Fibroblast of pulmonary artery (primary cell): ENCODE results near the gene WDHD1.
"Not testable (repeated sequence)": the region's sequence is repeated elsewhere in the genome, so short reads cannot be mapped to it uniquely, and the experiment has no call there.

Source experiments
- DNase-seq: peaks from one replicate; pipeline ENCODE4 v3.0.0-alpha.2; 2010; ENCODE audit warnings: low read depth
- H3K4me3 ChIP-seq: replicated peaks from 2 replicates; pipeline ENCODE4 v1.5.1; 2011; ENCODE audit warnings: low read depth, mild to moderate bottlenecking, control low read depth, low read length, moderate library complexity
- CTCF ChIP-seq: IDR thresholded peaks from 2 replicates; pipeline ENCODE4 v1.5.1; 2011; ENCODE audit warnings: mild to moderate bottlenecking, control low read depth, low read length, inconsistent platforms; ENCODE audit errors: missing control alignments

The WDHD1 gene

GRCh38 chr14:54909817-54910558, 116.9 kb downstream of the WDHD1 start:
- no peak overlapping the region for H3K4me3 ChIP-seq
- no peak for DNase-seq
- no peak for TF ChIP-seq CTCF

GRCh38 chr14:54908973-54909372, 117.9 kb downstream of the WDHD1 start:
- not testable (repeated sequence) for DNase-seq, H3K4me3 ChIP-seq

DNA sequence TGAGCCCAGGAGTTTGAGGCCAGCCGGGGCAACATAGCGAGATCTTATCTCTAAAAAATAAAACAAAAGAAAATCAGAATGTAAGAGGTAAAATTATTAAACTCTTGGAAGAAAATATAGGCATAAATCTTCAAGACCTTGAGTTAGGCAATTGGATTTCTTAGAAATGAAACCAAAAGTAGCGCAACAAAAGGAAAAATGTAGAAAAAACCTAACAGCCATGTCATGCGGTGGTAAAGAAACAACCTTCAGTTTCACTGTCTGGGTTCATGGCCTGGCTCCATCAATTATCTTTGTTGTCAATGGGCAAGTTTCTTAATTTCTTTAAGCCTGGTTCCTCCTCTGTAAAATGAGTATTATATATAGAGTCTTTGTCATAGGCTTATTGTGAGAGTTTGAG, 118.7 kb downstream of the WDHD1 start:
- no peak for DNase-seq

DNA sequence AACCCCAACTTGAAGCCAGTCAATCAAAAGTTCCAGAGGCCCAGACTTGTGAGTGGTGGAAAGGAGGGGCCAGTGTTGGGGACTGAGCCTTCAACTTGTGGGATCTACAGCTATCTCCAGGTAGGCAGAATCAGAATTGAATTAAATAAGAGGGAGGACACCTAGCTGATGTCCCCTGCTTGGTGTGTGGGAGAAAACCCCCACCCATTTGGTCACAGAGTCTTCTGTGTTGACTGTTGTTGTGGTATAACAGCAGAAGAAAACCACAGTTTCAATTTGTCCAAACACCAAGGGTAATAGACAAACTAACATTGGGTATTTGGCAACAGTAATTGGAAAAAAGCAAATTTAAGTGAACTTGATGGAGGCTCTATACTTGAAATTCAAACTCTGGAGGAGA, 120.8 kb downstream of the WDHD1 start:
- DNase-seq = no peak
- TF ChIP-seq CTCF = no peak
- H3K4me3 ChIP-seq = no peak overlapping the region

More for the DNA sequence above, 118.7 kb downstream of the WDHD1 start:
- no peak overlapping the region for H3K4me3 ChIP-seq
- TF ChIP-seq CTCF = no peak

DNA sequence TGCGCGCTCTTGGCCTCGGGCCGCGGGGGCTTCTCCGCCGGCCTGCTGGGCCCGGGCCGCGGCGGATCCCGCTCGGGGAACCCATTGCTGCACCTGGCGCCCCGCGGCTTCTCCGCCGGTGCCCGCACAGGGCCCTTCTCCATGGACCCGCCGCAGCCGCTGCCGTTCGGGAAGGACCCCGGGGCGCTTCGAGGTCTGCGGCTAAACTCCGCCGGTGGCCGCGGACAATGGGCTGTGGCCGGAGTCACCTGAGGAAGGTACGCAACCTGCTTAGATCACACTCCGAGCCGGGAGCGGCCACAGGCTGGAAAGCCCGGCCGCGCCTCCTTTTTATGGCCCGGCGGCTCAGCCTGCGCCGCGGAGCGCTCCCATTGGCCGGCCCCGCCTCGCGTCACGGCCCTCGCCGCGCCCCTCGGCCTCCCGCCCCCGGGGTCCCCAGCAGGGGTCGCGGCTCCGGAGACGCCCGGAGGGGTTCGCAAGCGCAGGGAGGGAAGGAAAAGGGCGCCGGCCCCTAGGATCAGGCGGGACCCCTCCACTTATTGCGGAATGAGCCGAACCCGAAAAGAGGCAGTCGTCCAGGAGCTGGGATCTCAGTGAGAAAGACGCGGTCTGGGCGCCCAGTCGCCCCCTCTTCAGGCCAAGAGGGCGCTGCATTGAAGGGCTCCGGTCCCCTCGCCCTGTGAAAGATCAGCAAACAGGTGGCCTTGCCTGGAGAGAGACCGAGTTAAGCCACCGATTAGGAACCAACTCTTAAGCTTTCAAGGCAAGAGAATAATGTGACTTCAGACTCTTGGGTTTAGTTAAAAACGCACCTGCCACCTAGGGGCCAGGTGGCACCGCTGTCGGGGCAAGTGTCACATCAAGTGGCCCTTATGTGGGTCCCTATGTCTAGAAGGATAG, 124.1 kb downstream of the WDHD1 start, which contains the start of gene GCH1:
GCH1 (minus strand) TSS at position 306 of the 900 bp plus-strand sequence; CDS start at position 143, 163 bp downstream.
- peak within 1 kb of the TSS; percentile 83 for H3K4me3 ChIP-seq
- DNase-seq = peak; percentile 54
- peak; percentile 26 for TF ChIP-seq CTCF

- no peak for TF ChIP-seq CTCF
- DNase-seq = peak; percentile 67
- peak overlapping the region; percentile 83 for H3K4me3 ChIP-seq
Observed at GRCh38 chr14:54902143-54902520, 124.8 kb downstream of the WDHD1 start.

GRCh38 chr14:54901380-54902142, 125.3 kb downstream of the WDHD1 start:
- DNase-seq = no peak
- H3K4me3 ChIP-seq = peak overlapping the region; percentile 83
- TF ChIP-seq CTCF = no peak
